ENCODE measurements around the gene TNRC6B.
"Not testable (repeated sequence)": the region's sequence is repeated elsewhere in the genome, so short reads cannot be mapped to it uniquely, and the experiment has no call there.

TNRC6B gene

GRCh38 chr22:40213478-40213877, 35.8 kb downstream of the TNRC6B start:
- FAIRE-seq = no peak

DNA sequence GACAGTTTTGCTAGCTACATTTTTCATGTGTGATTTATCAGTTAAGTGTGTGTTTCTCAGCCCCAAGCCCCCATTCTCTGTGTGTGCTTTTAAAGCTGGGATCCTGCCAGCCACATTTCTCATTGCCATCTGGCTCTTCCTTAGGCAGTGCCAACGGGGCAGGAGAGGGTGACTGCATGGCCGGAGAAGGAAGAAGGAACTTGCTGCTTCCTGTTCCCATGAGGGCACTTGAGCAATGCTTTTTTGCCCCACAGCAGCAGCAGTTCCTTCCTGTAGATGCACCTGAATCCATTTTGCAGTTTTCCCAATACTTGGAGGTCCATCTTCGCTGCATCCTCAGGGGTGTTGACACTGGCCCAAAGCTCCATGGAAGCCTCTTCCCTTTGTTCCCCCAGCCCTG, 37.5 kb downstream of the TNRC6B start:
- no peak for FAIRE-seq

GRCh38 chr22:40216041-40216756, 38.5 kb downstream of the TNRC6B start:
- no peak for FAIRE-seq

DNA sequence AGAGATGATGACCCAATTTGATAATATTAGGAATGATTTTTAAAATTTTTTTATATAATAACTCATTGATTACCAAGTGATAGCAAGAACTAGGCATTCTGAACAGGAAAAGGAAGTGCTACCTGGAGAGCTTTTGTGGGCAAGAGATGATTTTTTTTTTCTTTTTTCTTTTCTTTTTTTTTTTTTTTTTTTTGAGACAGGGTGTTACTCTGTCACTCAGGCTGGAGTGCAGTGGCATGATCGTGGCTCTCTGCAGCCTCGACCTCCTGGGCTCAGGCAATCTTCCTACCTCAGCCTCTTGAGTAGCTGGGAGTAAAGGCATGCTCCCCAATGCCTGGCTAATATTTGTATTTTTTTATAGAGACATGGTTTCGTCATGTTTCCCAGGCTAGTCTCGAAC, 40.4 kb downstream of the TNRC6B start:
- FAIRE-seq = no peak

GRCh38 chr22:40218723-40219294, 41.1 kb downstream of the TNRC6B start:
- no peak for FAIRE-seq

- no peak for FAIRE-seq
These were observed 42.8 kb downstream of the TNRC6B start for GRCh38 chr22:40220316-40221054.

DNA sequence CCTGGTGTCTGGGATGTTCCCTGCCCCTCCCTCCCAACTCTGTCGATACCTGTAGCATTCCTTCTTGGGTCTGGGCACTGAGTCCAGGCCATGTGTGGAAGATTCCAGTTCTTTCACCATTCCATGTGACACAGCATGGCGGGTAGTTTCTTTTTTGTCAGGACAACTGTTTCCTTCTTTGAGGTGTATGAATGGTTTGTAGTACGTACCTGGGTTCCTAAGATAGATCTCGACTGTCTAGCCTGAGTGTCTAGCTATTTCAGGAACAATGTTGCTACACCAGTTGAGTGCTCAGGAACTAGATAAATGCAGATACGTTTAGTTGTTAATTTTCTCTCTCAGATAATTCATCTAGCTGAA, 43.3 kb downstream of the TNRC6B start:
- FAIRE-seq = no peak

- FAIRE-seq = not testable (repeated sequence)
These were observed 45.3 kb downstream of the TNRC6B start for GRCh38 chr22:40222979-40223378.

DNA sequence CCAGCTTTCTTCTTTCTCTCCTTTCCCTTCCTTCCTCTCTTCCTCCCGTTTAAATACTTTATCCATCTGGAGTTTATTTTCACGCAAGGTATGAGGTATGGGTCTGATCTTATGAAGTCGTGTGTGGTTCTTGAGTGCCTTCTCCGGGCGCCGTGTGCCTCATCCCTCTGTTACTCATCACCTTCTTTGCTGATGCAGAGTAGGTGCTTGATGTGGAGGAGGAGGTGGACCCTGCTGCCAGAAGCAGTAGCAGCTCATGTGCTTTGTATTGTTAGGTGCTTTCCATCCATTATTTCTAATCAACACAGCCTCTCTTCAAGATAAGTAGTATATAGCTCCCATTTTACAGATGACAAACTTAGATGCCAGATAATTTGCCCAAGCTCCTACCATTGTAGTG, 47.0 kb downstream of the TNRC6B start:
- no peak for FAIRE-seq

DNA sequence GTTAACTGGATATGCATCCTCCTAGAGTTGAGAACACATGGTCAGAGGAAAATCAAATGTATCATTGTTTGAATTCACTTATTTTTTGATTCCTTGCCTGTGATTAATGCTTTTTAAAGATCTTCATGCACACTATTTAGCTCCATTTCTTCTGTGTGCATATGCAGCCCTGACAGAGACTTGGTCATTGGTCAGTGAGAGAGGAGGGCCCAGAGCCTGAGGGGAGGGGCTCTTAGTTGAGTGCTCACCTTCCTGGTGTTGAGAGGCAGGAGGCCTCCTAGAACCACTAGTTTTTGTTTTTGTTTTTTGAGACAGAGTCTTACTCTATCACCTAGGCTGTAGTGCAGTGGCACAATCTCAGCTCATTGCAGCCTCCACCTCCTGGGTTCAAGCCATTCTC, 48.9 kb downstream of the TNRC6B start:
- FAIRE-seq = no peak

DNA sequence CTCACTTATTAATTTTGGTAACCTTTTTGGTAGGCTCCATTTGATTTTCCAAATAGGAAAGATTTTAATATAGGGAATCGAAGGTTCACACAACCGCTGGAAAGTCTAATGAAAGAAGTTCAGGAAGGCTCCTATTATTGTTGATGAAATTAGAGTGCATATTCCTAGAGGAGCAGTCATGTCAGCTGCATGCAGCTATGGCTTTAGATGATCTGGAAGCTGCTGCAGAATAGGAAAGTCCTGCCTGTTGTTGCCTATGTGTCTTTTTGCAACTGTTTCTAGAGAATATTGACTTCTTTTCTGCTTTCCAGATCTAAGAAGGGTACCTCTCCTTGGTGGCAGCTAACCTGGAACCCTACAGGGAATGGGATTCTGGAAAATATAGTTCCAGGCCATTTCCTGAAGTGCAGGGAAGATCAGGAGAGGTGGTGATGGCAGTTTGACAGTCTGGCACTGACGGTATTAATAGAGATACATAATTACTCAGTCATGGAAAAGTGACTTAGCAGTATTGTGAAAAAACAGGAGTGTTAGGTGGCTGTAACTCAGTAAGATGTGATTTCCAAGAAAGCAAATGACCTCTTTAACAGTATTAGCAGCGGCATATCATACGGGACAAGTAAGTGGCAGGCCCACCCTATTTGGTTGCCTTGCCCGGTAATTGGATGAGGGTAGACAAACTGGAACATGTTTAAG, 54.0 kb downstream of the TNRC6B start:
- no peak for FAIRE-seq

- FAIRE-seq = no peak
These were observed 54.9 kb downstream of the TNRC6B start for GRCh38 chr22:40232624-40233023.

DNA sequence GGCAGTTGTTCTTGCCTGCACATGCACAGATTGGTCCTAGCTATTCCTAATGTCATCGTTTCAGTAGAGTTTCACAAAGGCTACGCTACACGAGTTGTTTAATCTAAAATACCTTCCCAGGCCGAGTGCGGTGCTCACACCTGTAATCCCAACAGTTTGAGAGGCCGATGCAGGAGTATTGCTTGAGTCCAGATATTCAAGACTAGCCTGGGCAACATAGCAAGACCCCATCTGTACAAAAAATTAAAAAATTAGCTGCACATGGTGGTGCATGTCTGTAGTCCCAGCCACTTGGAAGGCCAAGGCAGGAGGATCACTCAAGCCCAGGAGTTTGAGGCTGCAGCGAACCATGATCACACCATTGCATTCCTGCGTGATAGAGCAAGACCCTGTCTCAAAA, 56.2 kb downstream of the TNRC6B start:
- FAIRE-seq = no peak

DNA sequence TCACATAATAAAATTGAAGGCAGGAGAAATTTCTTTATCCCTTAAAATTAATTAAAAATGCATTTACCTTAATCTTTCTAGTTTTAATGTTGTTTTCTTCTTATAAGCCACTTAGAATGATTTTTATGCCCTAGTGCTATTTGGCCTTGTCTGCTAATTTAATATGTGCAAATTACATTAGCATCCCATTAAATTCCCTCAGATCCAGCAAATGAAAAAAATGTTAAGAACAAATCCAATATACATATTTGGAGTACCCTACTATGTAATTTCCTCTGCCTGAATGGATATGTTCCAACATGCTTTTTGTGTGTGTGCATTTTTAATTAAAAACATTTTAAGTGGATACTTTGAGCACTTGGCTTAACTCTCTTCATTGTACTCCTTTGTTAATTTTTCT, 56.9 kb downstream of the TNRC6B start:
- no peak for FAIRE-seq

DNA sequence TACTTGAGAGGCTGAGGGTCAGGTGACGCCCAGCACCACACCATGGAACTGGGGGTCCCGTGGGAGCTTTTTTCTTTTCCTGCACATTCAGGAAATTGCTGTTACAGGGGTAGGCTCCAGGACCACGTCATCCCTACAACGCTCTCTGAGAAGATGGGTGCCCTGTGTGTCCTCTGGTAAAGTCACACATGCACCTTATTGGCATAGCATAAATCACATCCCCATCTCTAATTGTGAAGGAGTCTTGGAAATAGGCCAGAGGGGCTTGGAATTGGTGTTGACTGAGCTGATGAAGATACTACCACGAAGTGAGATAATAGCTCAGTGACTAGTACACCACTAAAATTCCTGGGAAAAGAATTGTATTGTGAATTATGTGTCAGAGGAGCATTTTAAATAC, 57.6 kb downstream of the TNRC6B start:
- FAIRE-seq = no peak

DNA sequence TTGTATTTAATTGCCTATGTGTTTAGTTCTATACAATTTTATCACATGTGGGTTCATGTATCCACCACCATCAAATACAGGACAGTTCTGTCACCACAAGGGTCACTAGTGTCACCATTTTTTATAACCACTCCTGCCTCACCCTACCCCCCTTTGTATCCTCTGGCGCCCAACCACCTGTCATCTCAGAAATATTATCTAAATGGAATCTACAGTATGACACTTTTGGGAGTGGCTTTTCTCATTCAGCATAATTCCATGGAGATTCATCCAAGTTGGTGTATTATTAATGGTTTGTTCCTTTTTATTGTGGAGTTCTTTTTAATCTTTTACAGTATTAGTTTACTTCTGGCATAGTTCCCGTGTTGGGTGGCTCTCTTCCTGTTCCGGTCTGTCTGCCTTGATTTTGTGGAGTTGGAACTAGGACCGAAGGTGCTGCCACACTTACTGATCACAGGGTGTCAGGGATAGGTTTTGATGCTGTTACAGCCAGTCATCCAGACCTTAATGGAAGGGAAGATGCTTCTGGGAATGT, 58.5 kb downstream of the TNRC6B start:
- no peak for FAIRE-seq

DNA sequence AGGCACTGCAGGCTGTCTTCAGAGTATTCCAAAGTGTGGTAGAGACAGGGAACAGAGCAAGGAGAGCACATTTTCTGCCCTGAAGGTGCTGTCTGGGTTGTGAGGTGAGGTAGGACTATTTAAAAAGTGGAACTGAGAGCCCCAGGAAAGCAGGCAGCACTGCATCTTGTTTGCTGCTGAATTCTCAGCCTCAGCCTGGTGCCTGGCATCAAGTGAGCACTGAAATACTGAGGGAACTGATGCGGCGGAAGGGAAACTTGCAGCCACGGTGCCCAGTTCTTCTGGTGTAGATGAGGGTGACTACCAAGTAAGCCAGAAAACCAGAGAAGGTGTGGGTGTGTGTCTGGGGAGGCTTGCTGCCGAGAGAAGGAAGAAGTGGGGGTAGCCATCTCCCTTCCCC, 59.5 kb downstream of the TNRC6B start:
- FAIRE-seq = no peak

- FAIRE-seq = no peak
These were observed 60.2 kb downstream of the TNRC6B start for GRCh38 chr22:40237788-40238424.

GRCh38 chr22:40238425-40239344, 61.0 kb downstream of the TNRC6B start:
- FAIRE-seq = no peak

GRCh38 chr22:40239345-40239683, 61.6 kb downstream of the TNRC6B start:
- no peak for FAIRE-seq

DNA sequence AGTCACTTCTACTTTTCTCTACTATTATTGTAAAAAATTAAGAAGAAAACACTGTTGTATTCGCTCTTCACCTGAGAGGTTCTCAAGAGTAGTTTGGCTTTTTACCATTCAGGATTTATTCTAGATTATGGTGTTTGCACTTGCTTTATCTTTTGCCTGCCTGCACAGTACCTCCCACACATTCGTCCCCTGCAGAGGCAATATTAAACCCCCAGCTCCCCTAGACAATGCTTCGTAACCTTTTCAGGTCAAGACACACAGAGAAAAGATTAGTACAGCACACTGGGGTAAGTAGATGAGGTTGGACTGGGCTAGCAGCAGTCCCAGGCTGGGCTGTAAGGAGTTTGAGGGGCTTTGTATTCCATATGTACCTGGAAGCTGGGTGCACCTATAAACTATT, 62.4 kb downstream of the TNRC6B start:
- no peak for FAIRE-seq

- FAIRE-seq = no peak
These were observed 63.0 kb downstream of the TNRC6B start for GRCh38 chr22:40240686-40241085.
